ENCODE measurements around the gene CCPG1. TPM values are rescaled to one million over a fixed set of nuclear protein-coding genes. Genes with fewer than 3 reads are reported as not detected.
A peak's percentile ranks its signal among the peaks of the same experiment; 100 is the strongest.

Gene CCPG1
- total and polyA plus RNA-seq, 7 experiments from 2014 or later = 17.9 to 40.9 (median 28.4) TPM

DNA sequence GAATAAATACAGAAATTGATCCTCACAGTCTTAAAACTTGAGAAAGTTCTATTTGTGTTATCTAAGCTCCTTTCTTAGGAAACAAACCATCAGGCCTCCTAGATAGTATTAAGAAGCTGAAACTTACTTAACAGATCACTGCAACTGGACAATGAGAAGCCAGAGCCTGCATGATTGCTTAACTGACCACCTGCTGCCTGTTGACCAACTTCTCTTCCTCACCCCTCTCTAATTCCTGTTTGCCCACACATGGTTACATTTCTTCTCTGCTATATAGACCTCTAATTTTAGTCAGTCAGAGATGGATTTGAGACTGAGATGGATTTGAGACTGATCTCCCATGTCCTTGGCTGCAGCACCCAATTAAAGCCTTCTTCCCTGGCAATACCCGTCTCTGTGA, 13.5 kb downstream of the CCPG1 start:
- Mint-ChIP-seq H3K27ac (peak overlapping the region in 1 of 9 donors; percentile 47), H3K27me3 (no peaks in the 10 kb centered on the region), H3K36me3 (peaks cover 17 to 55% (median 40%) of the 10 kb centered on the region in 5 donors), H3K4me1 (peaks cover 0 to 36% (median 29%) of the 10 kb centered on the region in 7 donors), H3K9me3 (peaks cover 0 to 10% (median 3%) of the 10 kb centered on the region in 11 donors), H3K4me3 (no peak overlapping the region)
- intact Hi-C loops (cut with micrococcal nuclease) = no loop called here
- no peaks in the 10 kb centered on the region for H3K4me1 ChIP-seq (ENCODE audit: control insufficient read depth in 2 of 2, insufficient read depth in 2 of 2, low read length in 2 of 2)
- DNase-seq (no peak), ATAC-seq (peak; percentile 31)
- ChIA-PET POLR2A (no interaction called here), CTCF (interaction anchor here (0.6 to 1.0 kb wide), 2 partner anchors 45 to 82 kb away, joined by 3 read pairs; no protein-coding TSS in a partner anchor)
- no peak overlapping the region for H3K4me3 ChIP-seq (ENCODE audit: low read length)
- no peaks in the 10 kb centered on the region for H3K9me3 ChIP-seq (ENCODE audit: control insufficient read depth in 2 of 3, low read length in 3 of 3)
- H3K27ac ChIP-seq (ENCODE audit: low read depth, low read length) = no peak overlapping the region
- H3K36me3 ChIP-seq (ENCODE audit: control insufficient read depth in 2 of 3, insufficient read depth in 3 of 3, low read length in 3 of 3) = no peaks in the 10 kb centered on the region
- H3K27me3 ChIP-seq (ENCODE audit: control insufficient read depth in 2 of 2, insufficient read depth in 2 of 2, low read length in 2 of 2) = no peaks in the 10 kb centered on the region

DNA sequence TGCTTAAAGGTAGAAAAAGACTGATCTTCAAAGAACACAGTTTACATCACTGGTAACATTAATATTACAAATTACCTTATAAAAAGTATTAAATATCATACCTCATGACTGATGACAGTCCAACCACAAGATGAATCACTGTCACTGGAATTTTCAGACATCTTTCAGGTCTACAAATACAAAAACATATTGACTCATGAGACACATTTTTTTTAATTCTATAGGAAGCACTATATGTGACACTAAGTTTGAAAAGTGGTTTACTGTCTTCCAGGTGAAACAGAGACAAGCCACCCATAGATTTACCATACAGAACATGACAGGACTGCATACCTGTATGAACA, 18.9 kb downstream of the CCPG1 start:
- Mint-ChIP-seq H3K36me3 (peaks cover 0 to 37% (median 8%) of the 10 kb centered on the region in 5 donors), H3K9me3 (no peaks in the 10 kb centered on the region), H3K4me3 (no peak overlapping the region), H3K27me3 (no peaks in the 10 kb centered on the region), H3K4me1 (peaks cover 0 to 19% (median 5%) of the 10 kb centered on the region in 7 donors), H3K27ac (peak overlapping the region in 1 of 9 donors; percentile 14)
- ChIA-PET POLR2A (no interaction called here), CTCF (no interaction called here)
- no peak overlapping the region for H3K4me3 ChIP-seq (ENCODE audit: low read length)
- DNase-seq (no peak), ATAC-seq (no peak)
- H3K27ac ChIP-seq (ENCODE audit: low read depth, low read length) = peak overlapping the region; percentile 8
- no peaks in the 10 kb centered on the region for H3K9me3 ChIP-seq (ENCODE audit: control insufficient read depth in 2 of 3, low read length in 3 of 3)
- intact Hi-C loops (cut with micrococcal nuclease) = loop anchor here in 1 of 2 donors (2.0 kb wide), 1 partner anchor 14 kb away; no protein-coding TSS in a partner anchor
- no peaks in the 10 kb centered on the region for H3K27me3 ChIP-seq (ENCODE audit: control insufficient read depth in 2 of 2, insufficient read depth in 2 of 2, low read length in 2 of 2)
- H3K36me3 ChIP-seq (ENCODE audit: control insufficient read depth in 2 of 3, insufficient read depth in 3 of 3, low read length in 3 of 3) = peaks cover 0 to 14% (median 3%) of the 10 kb centered on the region in 3 experiments
- H3K4me1 ChIP-seq (ENCODE audit: control insufficient read depth in 2 of 2, insufficient read depth in 2 of 2, low read length in 2 of 2) = no peaks in the 10 kb centered on the region

GRCh38 chr15:55387027-55387426, 21.1 kb downstream of the CCPG1 start:
- intact Hi-C loops (cut with micrococcal nuclease) = no loop called here
- H3K4me1 ChIP-seq (ENCODE audit: control insufficient read depth in 2 of 2, insufficient read depth in 2 of 2, low read length in 2 of 2) = no peaks in the 10 kb centered on the region
- DNase-seq (no peak), ATAC-seq (no peak)
- H3K27me3 ChIP-seq (ENCODE audit: control insufficient read depth in 2 of 2, insufficient read depth in 2 of 2, low read length in 2 of 2) = no peaks in the 10 kb centered on the region
- H3K9me3 ChIP-seq (ENCODE audit: control insufficient read depth in 2 of 3, low read length in 3 of 3) = no peaks in the 10 kb centered on the region
- ChIA-PET POLR2A (no interaction called here), CTCF (no interaction called here)
- H3K27ac Mint-ChIP-seq = no peak overlapping the region
- H3K4me1 Mint-ChIP-seq = peaks cover 0 to 10% (median 5%) of the 10 kb centered on the region in 7 donors
- peaks cover 0 to 52% (median 26%) of the 10 kb centered on the region in 5 donors for H3K36me3 Mint-ChIP-seq
- H3K9me3 Mint-ChIP-seq = no peaks in the 10 kb centered on the region
- H3K4me3 Mint-ChIP-seq = no peak overlapping the region
- H3K36me3 ChIP-seq (ENCODE audit: control insufficient read depth in 2 of 3, insufficient read depth in 3 of 3, low read length in 3 of 3) = peaks cover 0 to 27% (median 3%) of the 10 kb centered on the region in 3 experiments
- H3K27me3 Mint-ChIP-seq = no peaks in the 10 kb centered on the region
- no peak overlapping the region for H3K27ac ChIP-seq (ENCODE audit: low read depth, low read length)
- H3K4me3 ChIP-seq (ENCODE audit: low read length) = no peak overlapping the region

DNA sequence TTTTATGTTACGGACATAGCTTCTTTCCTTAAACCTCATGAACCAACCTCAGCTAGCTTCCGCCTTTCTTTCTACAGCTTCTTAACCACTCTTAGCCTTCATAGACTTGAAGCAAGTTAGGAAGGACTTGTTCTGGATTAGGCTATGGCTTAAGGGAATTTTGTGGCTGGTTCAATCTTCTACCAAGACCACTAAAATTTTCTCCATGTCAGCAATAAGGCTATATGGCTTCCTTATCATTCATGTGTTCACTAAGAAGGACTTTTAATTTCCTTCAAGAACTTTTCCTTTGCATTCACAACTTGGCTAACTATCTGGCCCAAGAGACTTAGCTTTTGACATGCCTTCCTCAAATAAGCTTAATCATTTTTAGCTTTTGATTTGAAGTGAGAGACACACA, 24.5 kb downstream of the CCPG1 start:
- Histone ChIP-seq H3K27ac (ENCODE audit: low read depth, low read length) (no peak overlapping the region), H3K9me3 (ENCODE audit: control insufficient read depth in 2 of 3, low read length in 3 of 3) (no peaks in the 10 kb centered on the region), H3K4me1 (ENCODE audit: control insufficient read depth in 2 of 2, insufficient read depth in 2 of 2, low read length in 2 of 2) (no peaks in the 10 kb centered on the region), H3K4me3 (ENCODE audit: low read length) (no peak overlapping the region), H3K27me3 (ENCODE audit: control insufficient read depth in 2 of 2, insufficient read depth in 2 of 2, low read length in 2 of 2) (no peaks in the 10 kb centered on the region), H3K36me3 (ENCODE audit: control insufficient read depth in 2 of 3, insufficient read depth in 3 of 3, low read length in 3 of 3) (peaks cover 4 to 42% (median 6%) of the 10 kb centered on the region in 3 experiments)
- intact Hi-C loops (cut with micrococcal nuclease) = no loop called here
- H3K27me3 Mint-ChIP-seq = no peaks in the 10 kb centered on the region
- H3K36me3 Mint-ChIP-seq = peaks cover 0 to 50% (median 27%) of the 10 kb centered on the region in 5 donors
- CTCF ChIA-PET = no interaction called here
- no peak overlapping the region for H3K4me3 Mint-ChIP-seq
- peak overlapping the region in 1 of 9 donors; percentile 45 for H3K27ac Mint-ChIP-seq
- no peaks in the 10 kb centered on the region for H3K9me3 Mint-ChIP-seq
- POLR2A ChIA-PET = no interaction called here
- ATAC-seq = no peak
- peaks cover 0 to 5% (median 0%) of the 10 kb centered on the region in 7 donors for H3K4me1 Mint-ChIP-seq
- DNase-seq = no peak

DNA sequence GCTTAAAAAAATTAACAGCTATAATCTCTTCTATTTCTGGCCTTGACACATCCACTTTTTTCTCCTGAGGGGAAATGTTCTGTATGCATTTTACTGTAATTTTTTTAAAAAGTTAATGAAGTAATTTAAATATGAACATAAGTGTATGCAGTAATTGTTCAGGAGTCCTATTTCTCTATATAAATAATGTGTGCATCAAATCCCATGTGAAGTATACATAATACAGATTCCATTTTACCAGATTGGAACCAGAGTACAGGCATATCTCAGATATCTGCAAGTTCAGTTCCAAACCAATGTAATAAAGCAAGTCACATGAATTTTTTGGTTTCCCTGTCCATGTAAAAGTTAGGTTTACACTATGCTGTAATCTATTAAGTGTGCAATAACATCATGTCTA, 26.6 kb downstream of the CCPG1 start:
- Mint-ChIP-seq H3K9me3 (no peaks in the 10 kb centered on the region), H3K27ac (no peak overlapping the region), H3K4me3 (no peak overlapping the region), H3K27me3 (no peaks in the 10 kb centered on the region), H3K4me1 (peaks cover 0 to 5% (median 0%) of the 10 kb centered on the region in 7 donors), H3K36me3 (peaks cover 1 to 58% (median 24%) of the 10 kb centered on the region in 5 donors)
- Histone ChIP-seq H3K9me3 (ENCODE audit: control insufficient read depth in 2 of 3, low read length in 3 of 3) (no peaks in the 10 kb centered on the region), H3K27me3 (ENCODE audit: control insufficient read depth in 2 of 2, insufficient read depth in 2 of 2, low read length in 2 of 2) (no peaks in the 10 kb centered on the region), H3K4me1 (ENCODE audit: control insufficient read depth in 2 of 2, insufficient read depth in 2 of 2, low read length in 2 of 2) (no peaks in the 10 kb centered on the region), H3K27ac (ENCODE audit: low read depth, low read length) (no peak overlapping the region), H3K4me3 (ENCODE audit: low read length) (no peak overlapping the region), H3K36me3 (ENCODE audit: control insufficient read depth in 2 of 3, insufficient read depth in 3 of 3, low read length in 3 of 3) (peaks cover 4 to 48% (median 6%) of the 10 kb centered on the region in 3 experiments)
- intact Hi-C loops (cut with micrococcal nuclease) = no loop called here
- ChIA-PET POLR2A (no interaction called here), CTCF (no interaction called here)
- ATAC-seq = no peak
- DNase-seq = no peak

GRCh38 chr15:55379095-55379494, 29.1 kb downstream of the CCPG1 start:
- Mint-ChIP-seq H3K4me3 (no peak overlapping the region), H3K36me3 (peaks cover 11 to 51% (median 25%) of the 10 kb centered on the region in 5 donors), H3K9me3 (no peaks in the 10 kb centered on the region), H3K27me3 (no peaks in the 10 kb centered on the region), H3K4me1 (peaks cover 0 to 5% (median 0%) of the 10 kb centered on the region in 7 donors), H3K27ac (no peak overlapping the region)
- ChIA-PET POLR2A (no interaction called here), CTCF (no interaction called here)
- DNase-seq (no peak), ATAC-seq (no peak)
- no peak overlapping the region for H3K27ac ChIP-seq (ENCODE audit: low read depth, low read length)
- H3K9me3 ChIP-seq (ENCODE audit: control insufficient read depth in 2 of 3, low read length in 3 of 3) = no peaks in the 10 kb centered on the region
- intact Hi-C loops (cut with micrococcal nuclease) = loop anchor here in 1 of 2 donors (10.0 kb wide), 1 partner anchor 56 kb away; no protein-coding TSS in a partner anchor
- no peaks in the 10 kb centered on the region for H3K4me1 ChIP-seq (ENCODE audit: control insufficient read depth in 2 of 2, insufficient read depth in 2 of 2, low read length in 2 of 2)
- H3K4me3 ChIP-seq (ENCODE audit: low read length) = no peak overlapping the region
- H3K27me3 ChIP-seq (ENCODE audit: control insufficient read depth in 2 of 2, insufficient read depth in 2 of 2, low read length in 2 of 2) = no peaks in the 10 kb centered on the region
- H3K36me3 ChIP-seq (ENCODE audit: control insufficient read depth in 2 of 3, insufficient read depth in 3 of 3, low read length in 3 of 3) = peaks cover 4 to 60% (median 6%) of the 10 kb centered on the region in 3 experiments

Data from naive thymus-derived CD4-positive, alpha-beta T cell (primary cell).